DOHH2 (cell line): Measurements from ENCODE around the gene MLLT3.

ENCODE experiments used
- H3F3A ChIP-seq: fragments of 200-600 bp; sonication (generic), shearing (Covaris generic); 2 replicates; pipeline ENCODE4 v1.6.0; 2016; ENCODE audit warnings: antibody characterized with exemption, mild to moderate bottlenecking; ENCODE audit not compliant: control insufficient read depth, insufficient read depth
- H3K27ac ChIP-seq: fragments of 200-600 bp; sonication (generic); 2 replicates; pipeline ENCODE4 v1.5.1; 2014; ENCODE audit warnings: low read depth, mild to moderate bottlenecking, low read length, moderate library complexity
- H3K27me3 ChIP-seq: fragments of 200-600 bp; sonication (generic); 2 replicates; pipeline ENCODE4 v1.6.1; 2014; ENCODE audit warnings: mild to moderate bottlenecking, low read length, mixed read lengths; ENCODE audit not compliant: control insufficient read depth
- H3K36me3 ChIP-seq: fragments of 200-600 bp; sonication (generic); 2 replicates; pipeline ENCODE4 v1.6.1; 2014; ENCODE audit warnings: mild to moderate bottlenecking, low read length, moderate library complexity, mixed read lengths; ENCODE audit not compliant: control insufficient read depth
- H3K4me1 ChIP-seq: fragments of 200-600 bp; sonication (generic); 2 replicates; pipeline ENCODE4 v1.6.1; 2014; ENCODE audit warnings: mild to moderate bottlenecking, low read length, mixed read lengths; ENCODE audit not compliant: control insufficient read depth
- H3K4me2 ChIP-seq: fragments of 200-600 bp; sonication (generic); 2 replicates; pipeline ENCODE4 v1.6.0; 2014; ENCODE audit warnings: mild to moderate bottlenecking, low read length, moderate library complexity
- H3K4me3 ChIP-seq: fragments of 200-600 bp; sonication (generic); 2 replicates; pipeline ENCODE4 v1.5.1; 2014; ENCODE audit warnings: mild to moderate bottlenecking, low read length, mixed read lengths
- H3K79me2 ChIP-seq: fragments of 200-600 bp; sonication (generic); 2 replicates; pipeline ENCODE4 v1.6.1; 2014; ENCODE audit warnings: mild to moderate bottlenecking, low read length, mixed read lengths; ENCODE audit not compliant: control insufficient read depth
- H3K9me2 ChIP-seq: fragments of 200-600 bp; sonication (generic); replicated peaks from 2 replicates; pipeline ENCODE4 v1.6.1; 2014; ENCODE audit warnings: mild to moderate bottlenecking, low read length, mixed read lengths; ENCODE audit not compliant: control insufficient read depth
- H3K9me3 ChIP-seq: fragments of 200-600 bp; sonication (generic); 2 replicates; pipeline ENCODE4 v1.6.1; 2014; ENCODE audit warnings: antibody characterized with exemption, low read length, mixed read lengths; ENCODE audit not compliant: control insufficient read depth, insufficient read depth
- H4K20me1 ChIP-seq: fragments of 200-600 bp; sonication (generic); 2 replicates; pipeline ENCODE4 v1.6.0; 2014; ENCODE audit warnings: low read depth, mild to moderate bottlenecking, antibody characterized with exemption, low read length, moderate library complexity; ENCODE audit not compliant: control insufficient read depth, insufficient read depth
- EZH2phosphoT487 ChIP-seq: fragments of 200-600 bp; sonication (generic); IDR thresholded peaks from 2 replicates; pipeline ENCODE4 v1.6.1; 2017; ENCODE audit warnings: borderline replicate concordance, mild to moderate bottlenecking, antibody characterized with exemption, low read length, moderate library complexity, mixed read lengths
- TF ChIP-seq, protein P1 (sequence below): fragments of 200-600 bp; sonication (generic); IDR thresholded peaks from one replicate; pipeline ENCODE4 v1.5.1; 2014; ENCODE audit warnings: antibody characterized with exemption, mild to moderate bottlenecking, low read depth, low read length; ENCODE audit not compliant: poor library complexity, severe bottlenecking

The MLLT3 gene

DNA sequence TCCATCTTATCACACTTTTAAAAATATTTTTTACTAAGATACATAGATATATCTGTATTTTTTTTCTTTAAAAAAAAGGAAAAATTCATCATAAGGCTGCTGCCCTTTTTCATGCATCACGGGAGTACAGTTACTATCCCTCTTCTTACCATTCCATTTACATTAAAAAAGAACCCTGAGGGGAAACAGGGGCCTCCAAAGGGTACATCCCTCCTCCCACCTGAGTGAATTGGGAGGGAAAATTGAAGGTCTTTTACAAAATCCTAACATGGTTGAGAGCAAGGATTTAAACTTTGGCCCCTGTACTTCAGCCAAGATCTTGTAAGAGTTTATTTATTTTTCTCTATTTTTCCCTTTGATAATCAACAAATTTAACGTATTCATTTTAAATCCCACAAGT, 319.2 kb downstream of the MLLT3 start:
- no peaks in the 10 kb centered on the region for H3K9me3 ChIP-seq
- H3K9me2 ChIP-seq = no peaks in the 10 kb centered on the region
- no peaks in the 10 kb centered on the region for H3K79me2 ChIP-seq
- H3K4me2 ChIP-seq = no peak overlapping the region
- H3F3A ChIP-seq = no peaks in the 10 kb centered on the region
- H3K27me3 ChIP-seq = 0 out of 2 replicates have a peak, but pooled peaks cover 6% of the 10 kb centered on the region
- H4K20me1 ChIP-seq = no peaks in the 10 kb centered on the region
- no peak for TF ChIP-seq EZH2phosphoT487
- H3K36me3 ChIP-seq = no peaks in the 10 kb centered on the region
- H3K4me3 ChIP-seq = no peak overlapping the region
- no peaks in the 10 kb centered on the region for H3K4me1 ChIP-seq
- no peak overlapping the region for H3K27ac ChIP-seq

DNA sequence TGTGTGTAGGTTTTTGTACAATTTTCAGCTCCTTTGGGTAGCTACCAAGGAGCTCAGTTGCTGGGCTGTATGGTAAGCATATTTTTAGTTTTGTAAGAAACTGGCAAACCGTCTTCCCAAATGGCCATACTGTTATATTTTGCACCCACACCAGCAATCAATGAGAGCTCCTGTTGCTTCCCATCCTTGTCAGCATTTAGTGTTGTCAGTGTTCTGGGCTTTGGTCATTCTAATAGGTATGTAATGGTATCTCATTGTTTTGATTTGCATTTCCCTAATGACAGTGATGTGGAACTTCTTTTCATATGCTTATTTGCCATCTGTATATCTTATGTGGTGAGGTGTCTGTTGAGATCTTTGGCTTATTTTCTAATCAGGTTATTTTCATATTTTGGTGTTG, 320.1 kb downstream of the MLLT3 start:
- Histone ChIP-seq H3K9me2 (no peaks in the 10 kb centered on the region), H3K79me2 (no peaks in the 10 kb centered on the region), H3K36me3 (no peaks in the 10 kb centered on the region), H3K4me2 (no peak overlapping the region), H4K20me1 (no peaks in the 10 kb centered on the region), H3K4me1 (no peaks in the 10 kb centered on the region), H3K27ac (no peak overlapping the region), H3K4me3 (no peak overlapping the region), H3K9me3 (no peaks in the 10 kb centered on the region), H3K27me3 (0 out of 2 replicates have a peak, but pooled peaks cover 6% of the 10 kb centered on the region), H3F3A (no peaks in the 10 kb centered on the region)
- TF ChIP-seq, protein P1, sequence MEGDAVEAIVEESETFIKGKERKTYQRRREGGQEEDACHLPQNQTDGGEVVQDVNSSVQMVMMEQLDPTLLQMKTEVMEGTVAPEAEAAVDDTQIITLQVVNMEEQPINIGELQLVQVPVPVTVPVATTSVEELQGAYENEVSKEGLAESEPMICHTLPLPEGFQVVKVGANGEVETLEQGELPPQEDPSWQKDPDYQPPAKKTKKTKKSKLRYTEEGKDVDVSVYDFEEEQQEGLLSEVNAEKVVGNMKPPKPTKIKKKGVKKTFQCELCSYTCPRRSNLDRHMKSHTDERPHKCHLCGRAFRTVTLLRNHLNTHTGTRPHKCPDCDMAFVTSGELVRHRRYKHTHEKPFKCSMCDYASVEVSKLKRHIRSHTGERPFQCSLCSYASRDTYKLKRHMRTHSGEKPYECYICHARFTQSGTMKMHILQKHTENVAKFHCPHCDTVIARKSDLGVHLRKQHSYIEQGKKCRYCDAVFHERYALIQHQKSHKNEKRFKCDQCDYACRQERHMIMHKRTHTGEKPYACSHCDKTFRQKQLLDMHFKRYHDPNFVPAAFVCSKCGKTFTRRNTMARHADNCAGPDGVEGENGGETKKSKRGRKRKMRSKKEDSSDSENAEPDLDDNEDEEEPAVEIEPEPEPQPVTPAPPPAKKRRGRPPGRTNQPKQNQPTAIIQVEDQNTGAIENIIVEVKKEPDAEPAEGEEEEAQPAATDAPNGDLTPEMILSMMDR = no peak
- no peak for TF ChIP-seq EZH2phosphoT487

DNA sequence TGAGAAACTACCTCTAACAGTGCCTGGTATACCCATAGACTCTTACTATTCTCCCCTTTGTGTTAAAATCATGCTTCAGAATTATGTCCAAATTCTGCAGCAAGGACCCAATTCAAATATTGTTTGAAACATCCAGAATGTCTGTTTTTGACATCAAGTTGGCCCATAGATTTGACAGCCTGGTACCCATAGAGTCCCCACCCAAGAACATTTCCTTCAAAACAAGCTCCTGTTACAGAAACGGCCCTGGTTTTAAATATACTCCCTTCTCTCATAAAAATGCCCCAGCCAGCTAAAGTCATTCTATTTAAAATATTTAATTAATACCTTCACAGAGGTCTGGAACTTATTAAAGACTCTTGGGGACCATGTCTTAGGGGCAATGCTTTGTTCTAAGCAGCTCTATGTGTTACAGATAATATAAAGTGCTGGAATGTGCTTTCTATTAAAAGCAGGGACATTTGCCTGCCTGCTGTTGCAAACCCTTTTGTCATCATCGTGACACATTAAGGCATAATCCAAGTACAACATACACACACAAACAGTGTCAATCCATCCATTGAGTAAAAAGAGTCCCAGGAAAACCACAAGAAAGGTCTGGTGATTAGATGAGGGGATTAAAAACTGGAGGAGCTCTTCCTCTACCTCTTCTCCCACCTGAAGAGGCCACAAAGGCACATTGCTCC, 321.7 kb downstream of the MLLT3 start:
- 0 out of 2 replicates have a peak, but pooled peaks cover 6% of the 10 kb centered on the region for H3K27me3 ChIP-seq
- H3K9me3 ChIP-seq = no peaks in the 10 kb centered on the region
- H3K27ac ChIP-seq = no peak overlapping the region
- H3K36me3 ChIP-seq = no peaks in the 10 kb centered on the region
- no peaks in the 10 kb centered on the region for H4K20me1 ChIP-seq
- H3K9me2 ChIP-seq = no peaks in the 10 kb centered on the region
- no peak overlapping the region for H3K4me2 ChIP-seq
- H3K4me1 ChIP-seq = no peaks in the 10 kb centered on the region
- no peaks in the 10 kb centered on the region for H3K79me2 ChIP-seq
- H3F3A ChIP-seq = no peaks in the 10 kb centered on the region
- no peak for TF ChIP-seq EZH2phosphoT487
- TF ChIP-seq, protein P1 = no peak
- H3K4me3 ChIP-seq = no peak overlapping the region

DNA sequence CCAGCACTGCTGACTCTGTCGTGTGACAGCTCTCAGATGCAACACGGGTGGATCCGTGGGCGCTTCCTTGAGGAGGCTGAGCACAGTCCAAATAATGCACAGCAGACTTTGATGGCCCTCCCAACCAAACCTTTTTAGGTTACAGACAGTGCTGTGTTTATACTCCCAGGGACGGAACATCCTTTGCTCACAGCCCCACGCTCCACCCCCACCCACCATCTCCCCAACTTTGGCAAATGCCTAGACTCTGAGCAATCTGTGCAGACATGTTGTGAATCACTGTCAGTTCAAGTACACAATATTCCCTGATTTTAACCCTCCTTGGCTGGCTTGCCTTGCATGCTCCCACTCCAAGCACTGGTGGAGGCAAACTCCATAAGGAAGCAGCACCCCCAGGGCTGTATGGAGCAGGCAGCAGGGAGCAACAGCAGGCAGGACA, 324.6 kb downstream of the MLLT3 start:
- no peak overlapping the region for H3K4me3 ChIP-seq
- no peak overlapping the region for H3K27ac ChIP-seq
- H4K20me1 ChIP-seq = no peaks in the 10 kb centered on the region
- no peaks in the 10 kb centered on the region for H3K4me1 ChIP-seq
- no peak overlapping the region for H3K4me2 ChIP-seq
- H3K36me3 ChIP-seq = no peaks in the 10 kb centered on the region
- H3K9me2 ChIP-seq = no peaks in the 10 kb centered on the region
- H3K9me3 ChIP-seq = no peaks in the 10 kb centered on the region
- no peaks in the 10 kb centered on the region for H3F3A ChIP-seq
- 0 out of 2 replicates have a peak, but pooled peaks cover 6% of the 10 kb centered on the region for H3K27me3 ChIP-seq
- TF ChIP-seq, protein P1 = no peak
- no peak for TF ChIP-seq EZH2phosphoT487
- no peaks in the 10 kb centered on the region for H3K79me2 ChIP-seq
